ENCODE measurements around the gene ADH1C. TPM values are rescaled to one million over a fixed set of nuclear protein-coding genes. Genes with fewer than 3 reads are reported as not detected.

ADH1C gene
- total RNA-seq, 1 experiment from 2014 or later, result not detected

DNA sequence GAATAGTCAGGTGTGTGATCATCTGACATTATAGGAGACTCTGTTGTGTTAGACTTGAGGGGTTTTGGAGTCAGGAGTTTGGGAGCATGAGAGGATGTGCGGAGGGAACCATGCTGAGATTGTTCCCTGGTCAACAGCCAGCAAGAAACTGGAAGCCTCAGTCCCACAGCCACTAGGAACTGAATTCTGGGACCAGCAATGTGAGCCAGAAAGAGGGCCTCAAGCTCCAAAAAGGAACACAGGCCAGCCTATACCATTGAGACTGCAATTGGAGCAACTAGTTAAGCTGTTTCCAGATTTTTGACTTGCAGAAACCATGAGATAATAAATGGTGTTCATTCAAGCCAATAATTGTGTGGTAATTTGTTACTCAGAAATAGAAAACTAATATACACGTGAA, 22.7 kb downstream of the ADH1C start:
- DNase-seq (ENCODE audit: low read depth, low spot score) (no peak), ATAC-seq (no peak)
- intact Hi-C loops (cut with micrococcal nuclease; ENCODE audit: unreplicated experiment), result no loop called here
- Histone ChIP-seq H3K36me3 (ENCODE audit: control insufficient read depth, insufficient read depth, low read length) (no peaks in the 10 kb centered on the region), H3K27me3 (ENCODE audit: control insufficient read depth, insufficient read depth, low read length) (no peaks in the 10 kb centered on the region), H3K4me1 (ENCODE audit: control insufficient read depth, insufficient read depth, low read length) (no peaks in the 10 kb centered on the region), H3K27ac (ENCODE audit: low read length) (no peak overlapping the region), H3K4me3 (ENCODE audit: low read depth in 2 of 2, low read length in 2 of 2) (no peak overlapping the region), H3K9me3 (ENCODE audit: control insufficient read depth, insufficient read depth, low read depth, low read length) (no peaks in the 10 kb centered on the region)
- BruUV-seq (replicated peaks), result no TSS peak
- TF ChIP-seq, protein P1, sequence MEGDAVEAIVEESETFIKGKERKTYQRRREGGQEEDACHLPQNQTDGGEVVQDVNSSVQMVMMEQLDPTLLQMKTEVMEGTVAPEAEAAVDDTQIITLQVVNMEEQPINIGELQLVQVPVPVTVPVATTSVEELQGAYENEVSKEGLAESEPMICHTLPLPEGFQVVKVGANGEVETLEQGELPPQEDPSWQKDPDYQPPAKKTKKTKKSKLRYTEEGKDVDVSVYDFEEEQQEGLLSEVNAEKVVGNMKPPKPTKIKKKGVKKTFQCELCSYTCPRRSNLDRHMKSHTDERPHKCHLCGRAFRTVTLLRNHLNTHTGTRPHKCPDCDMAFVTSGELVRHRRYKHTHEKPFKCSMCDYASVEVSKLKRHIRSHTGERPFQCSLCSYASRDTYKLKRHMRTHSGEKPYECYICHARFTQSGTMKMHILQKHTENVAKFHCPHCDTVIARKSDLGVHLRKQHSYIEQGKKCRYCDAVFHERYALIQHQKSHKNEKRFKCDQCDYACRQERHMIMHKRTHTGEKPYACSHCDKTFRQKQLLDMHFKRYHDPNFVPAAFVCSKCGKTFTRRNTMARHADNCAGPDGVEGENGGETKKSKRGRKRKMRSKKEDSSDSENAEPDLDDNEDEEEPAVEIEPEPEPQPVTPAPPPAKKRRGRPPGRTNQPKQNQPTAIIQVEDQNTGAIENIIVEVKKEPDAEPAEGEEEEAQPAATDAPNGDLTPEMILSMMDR (IDR thresholded peaks at IDR 0.05), result no peak
- TF ChIP-seq TCF7L2 (IDR thresholded peaks at IDR 0.05; ENCODE audit: low read depth, low read length) (no peak), SIN3A (IDR thresholded peaks at IDR 0.05; ENCODE audit: borderline replicate concordance, insufficient read depth, low read depth, low read length) (no peak)
- TF ChIP-seq, protein P2, sequence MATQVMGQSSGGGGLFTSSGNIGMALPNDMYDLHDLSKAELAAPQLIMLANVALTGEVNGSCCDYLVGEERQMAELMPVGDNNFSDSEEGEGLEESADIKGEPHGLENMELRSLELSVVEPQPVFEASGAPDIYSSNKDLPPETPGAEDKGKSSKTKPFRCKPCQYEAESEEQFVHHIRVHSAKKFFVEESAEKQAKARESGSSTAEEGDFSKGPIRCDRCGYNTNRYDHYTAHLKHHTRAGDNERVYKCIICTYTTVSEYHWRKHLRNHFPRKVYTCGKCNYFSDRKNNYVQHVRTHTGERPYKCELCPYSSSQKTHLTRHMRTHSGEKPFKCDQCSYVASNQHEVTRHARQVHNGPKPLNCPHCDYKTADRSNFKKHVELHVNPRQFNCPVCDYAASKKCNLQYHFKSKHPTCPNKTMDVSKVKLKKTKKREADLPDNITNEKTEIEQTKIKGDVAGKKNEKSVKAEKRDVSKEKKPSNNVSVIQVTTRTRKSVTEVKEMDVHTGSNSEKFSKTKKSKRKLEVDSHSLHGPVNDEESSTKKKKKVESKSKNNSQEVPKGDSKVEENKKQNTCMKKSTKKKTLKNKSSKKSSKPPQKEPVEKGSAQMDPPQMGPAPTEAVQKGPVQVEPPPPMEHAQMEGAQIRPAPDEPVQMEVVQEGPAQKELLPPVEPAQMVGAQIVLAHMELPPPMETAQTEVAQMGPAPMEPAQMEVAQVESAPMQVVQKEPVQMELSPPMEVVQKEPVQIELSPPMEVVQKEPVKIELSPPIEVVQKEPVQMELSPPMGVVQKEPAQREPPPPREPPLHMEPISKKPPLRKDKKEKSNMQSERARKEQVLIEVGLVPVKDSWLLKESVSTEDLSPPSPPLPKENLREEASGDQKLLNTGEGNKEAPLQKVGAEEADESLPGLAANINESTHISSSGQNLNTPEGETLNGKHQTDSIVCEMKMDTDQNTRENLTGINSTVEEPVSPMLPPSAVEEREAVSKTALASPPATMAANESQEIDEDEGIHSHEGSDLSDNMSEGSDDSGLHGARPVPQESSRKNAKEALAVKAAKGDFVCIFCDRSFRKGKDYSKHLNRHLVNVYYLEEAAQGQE (IDR thresholded peaks at IDR 0.05; ENCODE audit: insufficient read depth in 1 of 2, low read depth in 2 of 2, low read length in 1 of 2), result no peak
- CTCF ChIA-PET, result no interaction called here
- in situ Hi-C loops (cut with HindIII; ENCODE audit: low pct_unique_long_range_greater_than_20kb, low sequenced_read_pairs), result no loop called here
- POLR2A ChIA-PET, result no interaction called here

DNA sequence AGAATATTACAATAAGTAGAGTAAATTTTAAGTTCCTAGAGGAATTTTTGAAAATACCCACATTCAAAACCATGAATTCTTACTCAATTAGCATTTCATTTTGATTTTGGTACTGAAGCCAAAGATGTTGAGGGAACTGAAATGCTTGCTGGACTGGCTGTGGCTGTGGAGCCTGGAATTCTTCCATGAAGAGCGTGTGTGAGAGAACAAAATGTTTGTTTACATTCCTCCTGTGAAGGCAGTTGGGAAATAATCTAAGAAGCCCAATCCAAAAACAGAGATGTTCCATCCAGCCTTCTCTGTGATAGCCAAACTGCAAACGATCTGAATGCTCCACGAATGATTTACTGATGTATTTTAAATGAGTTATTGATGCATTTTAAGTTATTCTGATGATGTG, 27.6 kb downstream of the ADH1C start:
- no TSS peak for BruUV-seq (replicated peaks)
- DNase-seq (ENCODE audit: low read depth, low spot score) (no peak), ATAC-seq (no peak)
- intact Hi-C loops (cut with micrococcal nuclease; ENCODE audit: unreplicated experiment), result no loop called here
- ChIA-PET CTCF (no interaction called here), POLR2A (no interaction called here)
- H3K27ac ChIP-seq (ENCODE audit: low read length), result no peak overlapping the region
- no peaks in the 10 kb centered on the region for H3K4me1 ChIP-seq (ENCODE audit: control insufficient read depth, insufficient read depth, low read length)
- no peaks in the 10 kb centered on the region for H3K36me3 ChIP-seq (ENCODE audit: control insufficient read depth, insufficient read depth, low read length)
- H3K27me3 ChIP-seq (ENCODE audit: control insufficient read depth, insufficient read depth, low read length), result no peaks in the 10 kb centered on the region
- TF ChIP-seq POLR2AphosphoS5 (IDR thresholded peaks at IDR 0.05; ENCODE audit: low read depth, low read length) (no peak), SIN3A (IDR thresholded peaks at IDR 0.05; ENCODE audit: borderline replicate concordance, insufficient read depth, low read depth, low read length) (no peak), TCF7L2 (IDR thresholded peaks at IDR 0.05; ENCODE audit: low read depth, low read length) (no peak)
- TF ChIP-seq, protein P1 (IDR thresholded peaks at IDR 0.05), result no peak
- TF ChIP-seq, protein P2 (IDR thresholded peaks at IDR 0.05; ENCODE audit: insufficient read depth in 1 of 2, low read depth in 2 of 2, low read length in 1 of 2), result no peak
- in situ Hi-C loops (cut with HindIII; ENCODE audit: low pct_unique_long_range_greater_than_20kb, low sequenced_read_pairs), result no loop called here
- H3K4me3 ChIP-seq (ENCODE audit: low read depth in 2 of 2, low read length in 2 of 2), result no peak overlapping the region
- no peaks in the 10 kb centered on the region for H3K9me3 ChIP-seq (ENCODE audit: control insufficient read depth, insufficient read depth, low read depth, low read length)
